DOHH2 (cell line): Measurements from ENCODE around the gene YPEL3.

Source experiments
- H3F3A ChIP-seq: fragments of 200-600 bp; sonication (generic), shearing (Covaris generic); 2 replicates; pipeline ENCODE4 v1.6.0; 2016; ENCODE audit warnings: antibody characterized with exemption, mild to moderate bottlenecking; ENCODE audit not compliant: control insufficient read depth, insufficient read depth
- H3K27ac ChIP-seq: fragments of 200-600 bp; sonication (generic); 2 replicates; pipeline ENCODE4 v1.5.1; 2014; ENCODE audit warnings: low read depth, mild to moderate bottlenecking, low read length, moderate library complexity
- H3K27me3 ChIP-seq: fragments of 200-600 bp; sonication (generic); 2 replicates; pipeline ENCODE4 v1.6.1; 2014; ENCODE audit warnings: mild to moderate bottlenecking, low read length, mixed read lengths; ENCODE audit not compliant: control insufficient read depth
- H3K36me3 ChIP-seq: fragments of 200-600 bp; sonication (generic); 2 replicates; pipeline ENCODE4 v1.6.1; 2014; ENCODE audit warnings: mild to moderate bottlenecking, low read length, moderate library complexity, mixed read lengths; ENCODE audit not compliant: control insufficient read depth
- H3K4me1 ChIP-seq: fragments of 200-600 bp; sonication (generic); 2 replicates; pipeline ENCODE4 v1.6.1; 2014; ENCODE audit warnings: mild to moderate bottlenecking, low read length, mixed read lengths; ENCODE audit not compliant: control insufficient read depth
- H3K4me2 ChIP-seq: fragments of 200-600 bp; sonication (generic); 2 replicates; pipeline ENCODE4 v1.6.0; 2014; ENCODE audit warnings: mild to moderate bottlenecking, low read length, moderate library complexity
- H3K4me3 ChIP-seq: fragments of 200-600 bp; sonication (generic); 2 replicates; pipeline ENCODE4 v1.5.1; 2014; ENCODE audit warnings: mild to moderate bottlenecking, low read length, mixed read lengths
- H3K79me2 ChIP-seq: fragments of 200-600 bp; sonication (generic); 2 replicates; pipeline ENCODE4 v1.6.1; 2014; ENCODE audit warnings: mild to moderate bottlenecking, low read length, mixed read lengths; ENCODE audit not compliant: control insufficient read depth
- H3K9me2 ChIP-seq: fragments of 200-600 bp; sonication (generic); replicated peaks from 2 replicates; pipeline ENCODE4 v1.6.1; 2014; ENCODE audit warnings: mild to moderate bottlenecking, low read length, mixed read lengths; ENCODE audit not compliant: control insufficient read depth
- H3K9me3 ChIP-seq: fragments of 200-600 bp; sonication (generic); 2 replicates; pipeline ENCODE4 v1.6.1; 2014; ENCODE audit warnings: antibody characterized with exemption, low read length, mixed read lengths; ENCODE audit not compliant: control insufficient read depth, insufficient read depth
- H4K20me1 ChIP-seq: fragments of 200-600 bp; sonication (generic); 2 replicates; pipeline ENCODE4 v1.6.0; 2014; ENCODE audit warnings: low read depth, mild to moderate bottlenecking, antibody characterized with exemption, low read length, moderate library complexity; ENCODE audit not compliant: control insufficient read depth, insufficient read depth
- EZH2phosphoT487 ChIP-seq: fragments of 200-600 bp; sonication (generic); IDR thresholded peaks from 2 replicates; pipeline ENCODE4 v1.6.1; 2017; ENCODE audit warnings: borderline replicate concordance, mild to moderate bottlenecking, antibody characterized with exemption, low read length, moderate library complexity, mixed read lengths
- TF ChIP-seq, protein P1 (sequence below): fragments of 200-600 bp; sonication (generic); IDR thresholded peaks from one replicate; pipeline ENCODE4 v1.5.1; 2014; ENCODE audit warnings: antibody characterized with exemption, mild to moderate bottlenecking, low read depth, low read length; ENCODE audit not compliant: poor library complexity, severe bottlenecking

YPEL3 gene

GRCh38 chr16:30085820-30086219, 10.2 kb downstream of the YPEL3 start:
- no peaks in the 10 kb centered on the region for H3K9me3 ChIP-seq
- no peaks in the 10 kb centered on the region for H3K9me2 ChIP-seq
- H3K79me2 ChIP-seq: peaks cover 4% of the 10 kb centered on the region; the same call in 1 of the 2 replicates
- TF ChIP-seq, protein P1, sequence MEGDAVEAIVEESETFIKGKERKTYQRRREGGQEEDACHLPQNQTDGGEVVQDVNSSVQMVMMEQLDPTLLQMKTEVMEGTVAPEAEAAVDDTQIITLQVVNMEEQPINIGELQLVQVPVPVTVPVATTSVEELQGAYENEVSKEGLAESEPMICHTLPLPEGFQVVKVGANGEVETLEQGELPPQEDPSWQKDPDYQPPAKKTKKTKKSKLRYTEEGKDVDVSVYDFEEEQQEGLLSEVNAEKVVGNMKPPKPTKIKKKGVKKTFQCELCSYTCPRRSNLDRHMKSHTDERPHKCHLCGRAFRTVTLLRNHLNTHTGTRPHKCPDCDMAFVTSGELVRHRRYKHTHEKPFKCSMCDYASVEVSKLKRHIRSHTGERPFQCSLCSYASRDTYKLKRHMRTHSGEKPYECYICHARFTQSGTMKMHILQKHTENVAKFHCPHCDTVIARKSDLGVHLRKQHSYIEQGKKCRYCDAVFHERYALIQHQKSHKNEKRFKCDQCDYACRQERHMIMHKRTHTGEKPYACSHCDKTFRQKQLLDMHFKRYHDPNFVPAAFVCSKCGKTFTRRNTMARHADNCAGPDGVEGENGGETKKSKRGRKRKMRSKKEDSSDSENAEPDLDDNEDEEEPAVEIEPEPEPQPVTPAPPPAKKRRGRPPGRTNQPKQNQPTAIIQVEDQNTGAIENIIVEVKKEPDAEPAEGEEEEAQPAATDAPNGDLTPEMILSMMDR: no peak
- TF ChIP-seq EZH2phosphoT487: no peak
- no peaks in the 10 kb centered on the region for H3K27me3 ChIP-seq
- no peaks in the 10 kb centered on the region for H4K20me1 ChIP-seq
- H3K36me3 ChIP-seq: peaks cover 42% of the 10 kb centered on the region
- H3F3A ChIP-seq: 0 out of 2 replicates have a peak, but pooled peaks cover 6% of the 10 kb centered on the region
- H3K27ac ChIP-seq: no peak overlapping the region
- peaks cover 12% of the 10 kb centered on the region for H3K4me1 ChIP-seq
- no peak overlapping the region for H3K4me2 ChIP-seq
- no peak overlapping the region for H3K4me3 ChIP-seq

- no peak overlapping the region for H3K4me2 ChIP-seq
Measured at GRCh38 chr16:30085247-30085646, 10.8 kb downstream of the YPEL3 start.

DNA sequence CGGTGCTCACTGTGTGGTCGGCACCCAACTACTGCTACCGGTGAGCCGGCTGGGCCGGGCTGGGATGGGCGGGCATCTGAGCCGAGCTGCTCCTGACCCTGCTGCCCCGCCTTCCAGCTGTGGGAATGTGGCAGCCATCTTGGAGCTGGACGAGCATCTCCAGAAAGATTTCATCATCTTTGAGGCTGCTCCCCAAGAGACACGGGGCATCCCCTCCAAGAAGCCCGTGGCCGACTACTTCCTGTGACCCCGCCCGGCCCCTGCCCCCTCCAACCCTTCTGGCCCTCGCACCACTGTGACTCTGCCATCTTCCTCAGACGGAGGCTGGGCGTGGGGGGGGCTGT, 11.2 kb downstream of the YPEL3 start:
- H3F3A ChIP-seq: 0 out of 2 replicates have a peak, but pooled peaks cover 3% of the 10 kb centered on the region
- TF ChIP-seq, protein P1: no peak
- no peak overlapping the region for H3K4me3 ChIP-seq
- H3K4me2 ChIP-seq: no peak overlapping the region
- no peaks in the 10 kb centered on the region for H3K9me2 ChIP-seq
- H3K9me3 ChIP-seq: no peaks in the 10 kb centered on the region
- H3K36me3 ChIP-seq: peaks cover 51% of the 10 kb centered on the region
- H3K27ac ChIP-seq: no peak overlapping the region
- no peaks in the 10 kb centered on the region for H3K27me3 ChIP-seq
- peaks cover 14% of the 10 kb centered on the region for H3K79me2 ChIP-seq
- peaks cover 2% of the 10 kb centered on the region for H3K4me1 ChIP-seq
- H4K20me1 ChIP-seq: no peaks in the 10 kb centered on the region

More at GRCh38 chr16:30085247-30085646, 10.8 kb downstream of the YPEL3 start:
- Histone ChIP-seq H3K79me2 (peaks cover 9% of the 10 kb centered on the region), H3K27ac (no peak overlapping the region), H3K9me3 (no peaks in the 10 kb centered on the region), H4K20me1 (no peaks in the 10 kb centered on the region), H3K27me3 (no peaks in the 10 kb centered on the region), H3K36me3 (peaks cover 46% of the 10 kb centered on the region), H3F3A (0 out of 2 replicates have a peak, but pooled peaks cover 5% of the 10 kb centered on the region), H3K9me2 (no peaks in the 10 kb centered on the region), H3K4me1 (peaks cover 6% of the 10 kb centered on the region), H3K4me3 (no peak overlapping the region)
- no peak for TF ChIP-seq EZH2phosphoT487
- TF ChIP-seq, protein P1: no peak
